GM15510 (cell line): ENCODE data around the gene SNX18.

Experiments used
- POLR2A ChIP-seq: IDR thresholded peaks from 3 replicates; pipeline ENCODE4 v1.6.1; 2011; ENCODE audit warnings: borderline replicate concordance; ENCODE audit not compliant: insufficient read length; ENCODE audit errors: extremely low read depth

Gene SNX18

DNA sequence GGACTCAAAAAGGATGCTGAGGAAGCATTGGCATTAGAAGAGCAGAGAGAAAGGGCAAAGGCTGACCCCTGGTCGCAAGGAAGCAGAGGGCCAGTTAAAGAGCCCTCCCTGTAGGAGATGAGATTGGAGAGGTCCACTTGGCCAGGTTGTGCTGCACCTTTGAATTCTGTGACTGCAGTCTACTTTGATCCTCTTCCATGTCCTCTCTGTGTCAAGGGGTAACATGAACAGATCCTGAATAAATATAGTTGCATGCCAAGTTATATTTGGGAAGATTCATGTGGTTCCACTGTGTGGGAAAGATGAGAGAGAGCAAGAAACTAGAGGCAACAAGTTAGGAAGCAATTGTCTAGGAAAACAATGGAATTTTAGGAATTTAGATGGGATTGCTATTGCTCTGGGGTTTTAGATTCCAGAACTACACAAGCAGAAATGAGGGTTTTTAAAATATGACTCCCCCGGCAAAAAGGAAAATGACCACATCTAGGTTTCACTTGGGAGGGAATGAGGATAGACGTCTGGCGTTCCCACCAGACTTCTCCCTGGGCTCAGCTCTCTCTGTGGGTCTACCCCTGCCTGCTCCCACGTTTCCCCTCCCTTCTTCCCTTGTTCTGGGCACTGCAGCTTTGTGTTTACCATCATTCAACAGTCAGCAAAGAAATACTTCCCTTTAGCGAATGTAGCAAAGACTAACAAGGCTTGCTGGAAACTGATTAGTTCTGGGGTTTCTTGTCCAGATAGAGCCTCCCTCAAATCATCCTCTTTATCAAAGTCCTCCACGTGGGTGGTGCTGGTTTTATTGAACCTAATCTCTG lies 63.6 kb downstream of the SNX18 start:
- TF ChIP-seq POLR2A = no peak

DNA sequence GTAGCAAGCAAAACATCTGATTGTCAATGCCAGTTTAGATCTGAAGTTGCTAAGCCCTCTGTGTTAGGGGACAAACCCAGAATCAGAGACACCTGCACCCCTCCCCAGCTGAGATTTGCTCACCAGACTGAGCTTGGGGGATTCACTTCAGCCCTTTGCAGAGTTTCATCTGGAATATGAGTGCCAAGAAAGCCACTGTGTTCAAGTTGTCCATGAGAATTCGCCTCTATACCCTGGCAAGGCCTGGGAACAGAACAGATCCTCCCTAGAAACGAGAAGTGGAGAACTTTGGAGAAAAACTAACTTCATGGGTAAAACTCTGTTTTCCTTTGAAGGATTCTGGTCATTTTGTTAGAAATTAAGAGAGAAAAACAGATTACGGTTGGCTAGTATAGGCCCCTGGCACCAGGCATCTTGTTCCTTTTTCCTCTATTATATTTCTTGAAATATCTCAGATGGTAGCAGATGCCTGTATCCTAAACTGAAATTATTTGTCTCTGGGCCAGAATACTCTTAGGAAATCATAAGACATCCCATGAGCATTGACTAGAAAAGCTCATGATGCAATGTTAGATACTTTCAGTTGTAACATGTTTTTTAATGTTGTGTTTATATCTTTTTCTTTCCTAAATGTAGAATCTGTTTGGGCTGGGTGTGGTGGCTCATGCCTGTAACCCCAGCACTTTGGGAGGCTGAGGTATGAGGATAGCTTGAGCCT lies 64.4 kb downstream of the SNX18 start:
- no peak for TF ChIP-seq POLR2A

DNA sequence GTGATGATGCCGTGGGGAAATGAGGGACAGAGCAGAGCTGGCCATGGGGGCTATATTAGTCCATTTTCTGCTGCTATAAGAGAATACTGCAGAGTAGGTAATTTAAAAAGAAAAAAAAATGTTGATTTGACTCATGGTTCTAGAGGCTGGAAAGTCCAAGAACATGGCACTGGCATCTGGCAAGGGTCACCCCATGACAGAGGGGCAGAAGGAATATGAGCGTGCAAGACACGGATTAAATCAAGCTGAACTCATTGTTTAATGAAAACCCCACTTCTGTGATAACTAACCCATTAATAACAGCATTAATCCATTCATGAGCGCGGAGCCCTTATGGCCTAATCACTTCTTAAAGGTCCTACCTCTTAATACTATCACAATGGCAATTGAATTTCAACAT lies 68.8 kb downstream of the SNX18 start:
- TF ChIP-seq POLR2A = no peak

DNA sequence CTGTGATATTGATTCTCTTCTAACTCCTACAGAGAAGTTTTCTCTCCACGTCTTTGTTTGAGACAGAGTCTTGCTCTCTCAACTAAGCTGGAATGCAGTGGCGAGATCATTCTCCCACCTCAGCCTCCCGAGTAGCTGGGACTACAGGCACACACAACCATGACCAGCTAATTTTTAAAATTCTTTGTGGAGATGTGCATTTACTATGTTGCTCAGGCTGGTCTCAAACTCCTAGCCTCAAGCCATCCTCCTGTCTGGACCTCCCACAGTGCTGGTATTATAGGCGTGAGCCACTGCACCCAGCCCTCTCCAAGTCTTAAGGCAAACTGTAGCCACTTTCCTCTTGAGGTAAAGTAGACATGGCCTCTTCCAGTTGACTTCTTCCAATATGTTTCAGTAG lies 72.2 kb downstream of the SNX18 start:
- TF ChIP-seq POLR2A = no peak

DNA sequence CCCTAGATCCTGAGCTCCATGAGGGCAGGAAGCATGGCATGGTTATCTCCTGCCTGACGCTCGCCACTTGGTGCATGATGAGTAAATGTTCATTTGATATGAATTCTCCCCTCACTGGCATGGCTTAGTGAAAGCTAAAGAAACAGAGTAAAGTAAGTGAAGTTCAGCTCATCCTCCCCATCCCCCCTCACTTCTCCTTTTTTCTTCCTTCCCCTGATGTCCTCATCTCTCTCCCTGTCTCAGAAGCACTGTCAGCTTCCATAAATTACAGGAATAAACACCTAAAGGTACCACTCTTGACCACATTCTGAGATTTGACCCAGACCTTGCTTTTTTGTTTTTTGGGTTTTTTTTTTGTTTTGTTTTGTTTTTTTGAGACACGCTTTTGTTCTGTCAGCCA lies 73.3 kb downstream of the SNX18 start:
- no peak for TF ChIP-seq POLR2A

DNA sequence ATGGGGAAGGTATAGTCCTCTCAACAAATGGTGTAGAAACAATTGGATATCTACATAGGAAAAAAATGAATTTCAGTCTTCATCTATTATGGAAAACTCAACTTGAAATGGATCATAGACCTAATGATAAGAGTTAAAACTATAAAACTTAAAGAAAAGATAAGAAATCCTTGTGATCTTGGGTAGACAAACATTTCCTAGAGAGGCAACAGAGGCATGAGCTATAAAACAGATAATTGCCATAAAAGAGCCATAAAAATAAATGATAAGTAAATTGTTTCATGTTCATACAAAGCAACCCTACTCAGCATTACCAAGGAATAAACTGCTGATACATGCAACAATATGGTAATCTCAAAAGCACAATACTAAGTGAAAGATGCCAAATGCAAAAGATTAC lies 76.2 kb downstream of the SNX18 start:
- TF ChIP-seq POLR2A = no peak

DNA sequence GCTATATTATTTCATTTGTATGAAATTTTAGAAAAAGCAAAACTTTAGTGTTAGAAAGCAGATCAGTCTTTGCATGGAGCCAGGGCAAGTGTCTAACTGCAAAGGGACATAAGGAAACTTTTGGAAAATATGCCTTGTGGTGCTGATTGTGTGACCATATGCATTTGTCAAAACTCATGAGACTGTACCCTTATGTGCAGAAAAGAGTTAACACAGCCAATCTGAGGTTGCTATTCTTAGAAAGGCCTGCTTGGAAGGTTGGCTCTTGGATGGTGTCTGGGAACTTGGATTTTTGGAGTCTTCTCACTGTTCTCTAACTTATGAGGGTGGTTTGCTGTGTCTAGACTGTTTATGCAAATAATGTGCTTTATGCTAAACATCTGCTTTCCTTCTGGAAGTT lies 76.6 kb downstream of the SNX18 start:
- no peak for TF ChIP-seq POLR2A

DNA sequence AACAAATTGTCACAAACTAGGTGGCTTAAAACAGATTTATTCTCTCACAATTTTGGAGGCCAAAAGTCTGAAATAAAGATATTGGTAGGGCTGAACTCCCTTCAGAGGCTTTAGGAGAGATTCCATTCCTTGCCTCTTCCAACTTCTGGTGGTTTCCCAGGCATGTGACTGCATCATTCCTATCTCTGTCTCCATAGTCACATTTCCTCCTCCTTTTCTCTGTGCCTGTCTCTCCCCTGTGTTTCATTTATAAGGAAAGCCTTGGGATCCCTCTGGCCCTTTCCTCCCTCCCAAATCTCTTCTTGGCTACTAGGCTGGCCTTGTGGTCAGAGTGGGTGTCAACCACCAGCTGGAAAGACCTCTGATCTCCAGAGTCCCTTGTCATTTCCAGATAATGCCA lies 78.2 kb downstream of the SNX18 start:
- TF ChIP-seq POLR2A = no peak
